Fibroblast of lung (primary cell): ENCODE measurements around the gene CLSTN2.

Experiments
- EZH2 ChIP-seq: IDR thresholded peaks from 2 replicates; pipeline ENCODE4 v1.5.1; 2012; ENCODE audit warnings: low read length, control low read depth, mild to moderate bottlenecking; ENCODE audit errors: missing control alignments
- TF ChIP-seq, protein P1 (sequence below), 2 donors: IDR thresholded peaks in 1 of 2; conservative IDR thresholded peaks in 1 of 2; 1 replicate in 1 of 2; 2 replicates in 1 of 2; pipeline ENCODE4 v1.5.1; 2011 to 2012; ENCODE audit warnings: low read length in 2 of 2, control low read depth in 1 of 2, inconsistent platforms in 1 of 2, low read depth in 1 of 2, mild to moderate bottlenecking in 1 of 2

GRCh38 chr3:140423146-140423545, 488.2 kb downstream of the CLSTN2 start:
- TF ChIP-seq, protein P1, sequence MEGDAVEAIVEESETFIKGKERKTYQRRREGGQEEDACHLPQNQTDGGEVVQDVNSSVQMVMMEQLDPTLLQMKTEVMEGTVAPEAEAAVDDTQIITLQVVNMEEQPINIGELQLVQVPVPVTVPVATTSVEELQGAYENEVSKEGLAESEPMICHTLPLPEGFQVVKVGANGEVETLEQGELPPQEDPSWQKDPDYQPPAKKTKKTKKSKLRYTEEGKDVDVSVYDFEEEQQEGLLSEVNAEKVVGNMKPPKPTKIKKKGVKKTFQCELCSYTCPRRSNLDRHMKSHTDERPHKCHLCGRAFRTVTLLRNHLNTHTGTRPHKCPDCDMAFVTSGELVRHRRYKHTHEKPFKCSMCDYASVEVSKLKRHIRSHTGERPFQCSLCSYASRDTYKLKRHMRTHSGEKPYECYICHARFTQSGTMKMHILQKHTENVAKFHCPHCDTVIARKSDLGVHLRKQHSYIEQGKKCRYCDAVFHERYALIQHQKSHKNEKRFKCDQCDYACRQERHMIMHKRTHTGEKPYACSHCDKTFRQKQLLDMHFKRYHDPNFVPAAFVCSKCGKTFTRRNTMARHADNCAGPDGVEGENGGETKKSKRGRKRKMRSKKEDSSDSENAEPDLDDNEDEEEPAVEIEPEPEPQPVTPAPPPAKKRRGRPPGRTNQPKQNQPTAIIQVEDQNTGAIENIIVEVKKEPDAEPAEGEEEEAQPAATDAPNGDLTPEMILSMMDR (conservative IDR thresholded peaks at IDR 0.05 in 1 of 2, IDR thresholded peaks at IDR 0.05 in 1 of 2; ENCODE audit: low read depth in 1 of 2, low read length in 2 of 2): no peak
- no peak for TF ChIP-seq EZH2
